Parathyroid adenoma (tissue), 2 donors: Measurements from ENCODE around the gene ROCK2.

Experiments used
- H2AFZ ChIP-seq: fragments of 300-600 bp; sonication (generic); one replicate; pipeline ENCODE4 v1.7.0; 2017; ENCODE audit warnings: antibody characterized with exemption, mild to moderate bottlenecking
- H3K27ac ChIP-seq: fragments of 300-600 bp; sonication (generic); one replicate; pipeline ENCODE4 v1.7.0; 2017
- H3K27me3 ChIP-seq: fragments of 300-600 bp; sonication (generic); one replicate; pipeline ENCODE4 v1.7.0; 2017; ENCODE audit warnings: low read length; ENCODE audit not compliant: control insufficient read depth, insufficient read depth
- H3K36me3 ChIP-seq: fragments of 300-600 bp; sonication (generic); one replicate; pipeline ENCODE4 v1.7.0; 2017; ENCODE audit warnings: low read length; ENCODE audit not compliant: control insufficient read depth, insufficient read depth
- H3K4me1 ChIP-seq: fragments of 300-600 bp; sonication (generic); one replicate; pipeline ENCODE4 v1.7.0; 2017; ENCODE audit warnings: control low read depth
- H3K4me2 ChIP-seq: fragments of 300-600 bp; sonication (generic); one replicate; pipeline ENCODE4 v1.7.0; 2017; ENCODE audit warnings: low read length
- H3K4me3 ChIP-seq: fragments of 300-600 bp; sonication (generic); one replicate; pipeline ENCODE4 v1.7.0; 2017; ENCODE audit warnings: low read depth, low read length
- H3K79me2 ChIP-seq: fragments of 300-600 bp; sonication (generic); one replicate; pipeline ENCODE4 v1.7.0; 2017; ENCODE audit warnings: control low read depth
- H3K9ac ChIP-seq: fragments of 300-600 bp; sonication (generic); one replicate; pipeline ENCODE4 v1.7.0; 2017; ENCODE audit warnings: mild to moderate bottlenecking
- H3K9me3 ChIP-seq: fragments of 300-600 bp; sonication (generic); one replicate; pipeline ENCODE4 v1.7.0; 2017; ENCODE audit warnings: low read length; ENCODE audit not compliant: control insufficient read depth
- CTCF ChIP-seq: fragments of 300-600 bp; sonication (generic); IDR thresholded peaks from one replicate; pipeline ENCODE4 v1.7.0; 2017; ENCODE audit warnings: antibody characterized with exemption, mild to moderate bottlenecking
- donor health status: primary hyperparathyroidism.

ROCK2 gene

GRCh38 chr2:11187083-11187619, 157.3 kb downstream of the ROCK2 start:
- Histone ChIP-seq H3K36me3 (no peaks in the 10 kb centered on the region), H3K4me2 (no peak overlapping the region), H3K79me2 (no peaks in the 10 kb centered on the region), H3K4me3 (no peak overlapping the region), H2AFZ (no peak overlapping the region), H3K9me3 (no peaks in the 10 kb centered on the region), H3K9ac (no peak overlapping the region), H3K27ac (no peak overlapping the region), H3K27me3 (no peaks in the 10 kb centered on the region), H3K4me1 (no peaks in the 10 kb centered on the region)
- no peak for TF ChIP-seq CTCF

GRCh38 chr2:11186145-11186544, 158.3 kb downstream of the ROCK2 start:
- no peak overlapping the region for H2AFZ ChIP-seq
- no peak overlapping the region for H3K27ac ChIP-seq
- H3K9ac ChIP-seq: no peak overlapping the region
- H3K27me3 ChIP-seq: no peaks in the 10 kb centered on the region
- H3K4me2 ChIP-seq: no peak overlapping the region
- H3K4me3 ChIP-seq: no peak overlapping the region
- H3K9me3 ChIP-seq: no peaks in the 10 kb centered on the region
- H3K4me1 ChIP-seq: no peaks in the 10 kb centered on the region
- TF ChIP-seq CTCF: no peak
- H3K79me2 ChIP-seq: no peaks in the 10 kb centered on the region
- no peaks in the 10 kb centered on the region for H3K36me3 ChIP-seq

GRCh38 chr2:11182951-11183350, 161.5 kb downstream of the ROCK2 start:
- H3K27me3 ChIP-seq: no peaks in the 10 kb centered on the region
- H3K9me3 ChIP-seq: no peaks in the 10 kb centered on the region
- H3K36me3 ChIP-seq: no peaks in the 10 kb centered on the region
- H3K79me2 ChIP-seq: no peaks in the 10 kb centered on the region
- TF ChIP-seq CTCF: no peak
- H3K4me2 ChIP-seq: no peak overlapping the region
- H3K27ac ChIP-seq: no peak overlapping the region
- no peak overlapping the region for H2AFZ ChIP-seq
- no peak overlapping the region for H3K4me3 ChIP-seq
- H3K4me1 ChIP-seq: no peaks in the 10 kb centered on the region
- H3K9ac ChIP-seq: no peak overlapping the region

- no peaks in the 10 kb centered on the region for H3K9me3 ChIP-seq
Measured at GRCh38 chr2:11180653-11181052, 163.8 kb downstream of the ROCK2 start.

More at GRCh38 chr2:11180653-11181052, 163.8 kb downstream of the ROCK2 start:
- H3K4me3 ChIP-seq: no peak overlapping the region
- H2AFZ ChIP-seq: no peak overlapping the region
- no peak overlapping the region for H3K27ac ChIP-seq
- no peaks in the 10 kb centered on the region for H3K36me3 ChIP-seq
- TF ChIP-seq CTCF: no peak
- no peak overlapping the region for H3K9ac ChIP-seq
- no peaks in the 10 kb centered on the region for H3K79me2 ChIP-seq
- H3K27me3 ChIP-seq: no peaks in the 10 kb centered on the region
- no peak overlapping the region for H3K4me2 ChIP-seq
- H3K4me1 ChIP-seq: no peaks in the 10 kb centered on the region
